Neural progenitor cell (in vitro differentiated cells): ENCODE measurements around the gene ALK.

Experiments
- EZH2phosphoT487 ChIP-seq: fragments of 200-600 bp; sonication (generic); IDR thresholded peaks from 2 replicates; pipeline ENCODE4 v1.6.1; 2017; ENCODE audit warnings: antibody characterized with exemption
- TF ChIP-seq, protein P1 (sequence below): fragments of 200-600 bp; sonication (generic); IDR thresholded peaks from 2 replicates; pipeline ENCODE4 v1.5.1; 2017; ENCODE audit warnings: antibody characterized with exemption, mild to moderate bottlenecking

DNA sequence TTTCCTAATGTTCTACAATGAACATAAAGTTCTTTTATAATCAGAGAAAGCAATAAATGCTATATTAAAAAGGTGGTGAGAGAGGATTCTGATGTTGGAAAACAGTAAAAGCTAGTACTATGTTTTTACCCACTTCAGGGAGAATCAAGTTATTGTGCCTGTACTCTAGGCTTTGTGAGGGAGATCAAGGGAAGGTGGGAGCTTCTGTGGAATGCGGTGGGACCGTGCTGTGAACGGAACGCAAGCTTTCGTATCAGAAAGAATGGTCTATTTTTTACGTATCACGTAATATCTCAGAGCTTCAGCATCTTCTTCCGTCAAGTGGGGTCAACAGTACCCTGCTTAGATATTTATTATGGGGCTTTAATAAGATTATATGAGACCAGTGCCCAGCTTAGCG, 613.0 kb downstream of the ALK start:
- TF ChIP-seq, protein P1, sequence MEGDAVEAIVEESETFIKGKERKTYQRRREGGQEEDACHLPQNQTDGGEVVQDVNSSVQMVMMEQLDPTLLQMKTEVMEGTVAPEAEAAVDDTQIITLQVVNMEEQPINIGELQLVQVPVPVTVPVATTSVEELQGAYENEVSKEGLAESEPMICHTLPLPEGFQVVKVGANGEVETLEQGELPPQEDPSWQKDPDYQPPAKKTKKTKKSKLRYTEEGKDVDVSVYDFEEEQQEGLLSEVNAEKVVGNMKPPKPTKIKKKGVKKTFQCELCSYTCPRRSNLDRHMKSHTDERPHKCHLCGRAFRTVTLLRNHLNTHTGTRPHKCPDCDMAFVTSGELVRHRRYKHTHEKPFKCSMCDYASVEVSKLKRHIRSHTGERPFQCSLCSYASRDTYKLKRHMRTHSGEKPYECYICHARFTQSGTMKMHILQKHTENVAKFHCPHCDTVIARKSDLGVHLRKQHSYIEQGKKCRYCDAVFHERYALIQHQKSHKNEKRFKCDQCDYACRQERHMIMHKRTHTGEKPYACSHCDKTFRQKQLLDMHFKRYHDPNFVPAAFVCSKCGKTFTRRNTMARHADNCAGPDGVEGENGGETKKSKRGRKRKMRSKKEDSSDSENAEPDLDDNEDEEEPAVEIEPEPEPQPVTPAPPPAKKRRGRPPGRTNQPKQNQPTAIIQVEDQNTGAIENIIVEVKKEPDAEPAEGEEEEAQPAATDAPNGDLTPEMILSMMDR = no peak
- TF ChIP-seq EZH2phosphoT487 = no peak
